Upper lobe of left lung (tissue), 6 donors: ENCODE results near the gene NR2F6. TPM values are rescaled to one million over a fixed set of nuclear protein-coding genes. Genes with fewer than 3 reads are reported as not detected.

ENCODE experiments used
- ATAC-seq, 2 donors: fragments of 200-7000 bp; cut with Tn5 transposase; one replicate each; pipeline ENCODE4 v1.9.1; 2022; ENCODE audit warnings: mild to moderate bottlenecking in 2 of 2, moderate library complexity in 2 of 2; ENCODE audit not compliant: low FRiP score in 2 of 2
- DNase-seq, 2 donors: peaks; one replicate each; pipeline ENCODE4 v3.0.0-alpha.2; 2019 to 2020
- H3K27ac ChIP-seq, 4 donors: fragments of 200-600 bp; sonication (generic); one replicate each; pipeline ENCODE4 v1.5.1; 2016 to 2019
- H3K27me3 ChIP-seq, 4 donors: fragments of 200-600 bp; sonication (generic); one replicate each; pipeline ENCODE4 v1.5.1; 2017 to 2019
- H3K36me3 ChIP-seq, 4 donors: fragments of 200-600 bp; sonication (generic); one replicate each; pipeline ENCODE4 v1.5.1; 2016 to 2019
- H3K4me1 ChIP-seq, 4 donors: fragments of 200-600 bp; sonication (generic); one replicate each; pipeline ENCODE4 v1.5.1; 2018 to 2019
- H3K4me3 ChIP-seq, 4 donors: fragments of 200-600 bp; sonication (generic); one replicate each; pipeline ENCODE4 v1.5.1; 2017 to 2019; ENCODE audit warnings: mild to moderate bottlenecking in 2 of 4, moderate library complexity in 1 of 4
- H3K9me3 ChIP-seq, 4 donors: fragments of 200-600 bp; sonication (generic); one replicate each; pipeline ENCODE4 v1.5.1; 2018 to 2019
- EP300 ChIP-seq, 4 donors: sonication (generic); formaldehyde crosslinking; IDR thresholded peaks; one replicate each; pipeline ENCODE4 v1.5.1; 2017; ENCODE audit warnings: antibody characterized with exemption in 4 of 4, control low read depth in 2 of 4
- POLR2A ChIP-seq, 4 donors: fragments of 450-650 bp; IDR thresholded peaks; one replicate each; pipeline ENCODE4 v1.5.1; 2016 to 2017; ENCODE audit warnings: antibody characterized with exemption in 4 of 4, mild to moderate bottlenecking in 2 of 4
- POLR2AphosphoS5 ChIP-seq, 2 donors: sonication (generic); formaldehyde crosslinking; IDR thresholded peaks; one replicate each; pipeline ENCODE4 v1.5.1; 2017; ENCODE audit warnings: antibody characterized with exemption in 2 of 2
- WGBS, 2 donors: methylation state at CpG; one replicate each; pipeline ENCODE4 v1.1.5; 2017 to 2018; 5-methylcytosine and 5-hydroxymethylcytosine counted together
- total RNA-seq, 6 donors: library from RNA; depleted of rRNA in 4 of 6; stranded (reverse); fragments of >200 nt in 4 of 6; gene quantifications; one replicate each; pipeline versions ENCODE4 v1.1.0 to v1.2.1, GENCODE V29; 2016 to 2021
- TF ChIP-seq, protein P1 (sequence below), 6 experiments: fragments of 450-650 bp in 4 of 6; fragments of 200-600 bp in 2 of 6; sonication (generic) in 2 of 6; IDR thresholded peaks; one replicate each; pipeline ENCODE4 v1.5.1; 2016 to 2019; ENCODE audit warnings: antibody characterized with exemption in 6 of 6
- donor health status: DM: no; HTN: no; CAD: no; lungs with moderate emphysema.
- donor health status: DM: no; HTN: yes; CAD: no; lungs with severe emphysema.

NR2F6 gene
- total RNA-seq, 6 donors from 2014 or later, result 55.5 to 86.8 (median 63.1) TPM

- Histone ChIP-seq H3K4me3 (no peak overlapping the region), H3K9me3 (no peaks in the 10 kb centered on the region), H3K4me1 (peaks cover 28 to 79% (median 51%) of the 10 kb centered on the region in 4 donors), H3K27me3 (no peaks in the 10 kb centered on the region), H3K36me3 (peaks cover 0 to 17% (median 6%) of the 10 kb centered on the region in 4 donors), H3K27ac (peak overlapping the region; percentile 53 to 90 (median 69))
- no peak for ATAC-seq
- DNase-seq, result no peak
- TF ChIP-seq EP300 (IDR thresholded peaks at IDR 0.05) (no peak), POLR2AphosphoS5 (IDR thresholded peaks at IDR 0.05) (no peak), POLR2A (IDR thresholded peaks at IDR 0.05) (no peak)
- TF ChIP-seq, protein P1, sequence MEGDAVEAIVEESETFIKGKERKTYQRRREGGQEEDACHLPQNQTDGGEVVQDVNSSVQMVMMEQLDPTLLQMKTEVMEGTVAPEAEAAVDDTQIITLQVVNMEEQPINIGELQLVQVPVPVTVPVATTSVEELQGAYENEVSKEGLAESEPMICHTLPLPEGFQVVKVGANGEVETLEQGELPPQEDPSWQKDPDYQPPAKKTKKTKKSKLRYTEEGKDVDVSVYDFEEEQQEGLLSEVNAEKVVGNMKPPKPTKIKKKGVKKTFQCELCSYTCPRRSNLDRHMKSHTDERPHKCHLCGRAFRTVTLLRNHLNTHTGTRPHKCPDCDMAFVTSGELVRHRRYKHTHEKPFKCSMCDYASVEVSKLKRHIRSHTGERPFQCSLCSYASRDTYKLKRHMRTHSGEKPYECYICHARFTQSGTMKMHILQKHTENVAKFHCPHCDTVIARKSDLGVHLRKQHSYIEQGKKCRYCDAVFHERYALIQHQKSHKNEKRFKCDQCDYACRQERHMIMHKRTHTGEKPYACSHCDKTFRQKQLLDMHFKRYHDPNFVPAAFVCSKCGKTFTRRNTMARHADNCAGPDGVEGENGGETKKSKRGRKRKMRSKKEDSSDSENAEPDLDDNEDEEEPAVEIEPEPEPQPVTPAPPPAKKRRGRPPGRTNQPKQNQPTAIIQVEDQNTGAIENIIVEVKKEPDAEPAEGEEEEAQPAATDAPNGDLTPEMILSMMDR (IDR thresholded peaks at IDR 0.05), result no peak
- WGBS, 2 donors, result 64 to 68% methylated on average over 24 of the region's 24 CpGs
Observed at GRCh38 chr19:17240062-17240752, 5.5 kb downstream of the NR2F6 start.

GRCh38 chr19:17237747-17238706 lies 7.7 kb downstream of the NR2F6 start:
- ATAC-seq (no peak), DNase-seq (no peak)
- Histone ChIP-seq H3K4me3 (no peak overlapping the region), H3K27me3 (no peaks in the 10 kb centered on the region), H3K4me1 (peaks cover 37 to 72% (median 49%) of the 10 kb centered on the region in 4 donors), H3K27ac (no peak overlapping the region), H3K9me3 (no peaks in the 10 kb centered on the region), H3K36me3 (peaks cover 0 to 25% (median 12%) of the 10 kb centered on the region in 4 donors)
- TF ChIP-seq EP300 (IDR thresholded peaks at IDR 0.05), result no peak
- no peak for TF ChIP-seq POLR2AphosphoS5 (IDR thresholded peaks at IDR 0.05)
- TF ChIP-seq, protein P1 (IDR thresholded peaks at IDR 0.05), result no peak
- no peak for TF ChIP-seq POLR2A (IDR thresholded peaks at IDR 0.05)
- WGBS, 2 donors, result 94 to 95% methylated on average over 13 of the region's 13 CpGs

DNA sequence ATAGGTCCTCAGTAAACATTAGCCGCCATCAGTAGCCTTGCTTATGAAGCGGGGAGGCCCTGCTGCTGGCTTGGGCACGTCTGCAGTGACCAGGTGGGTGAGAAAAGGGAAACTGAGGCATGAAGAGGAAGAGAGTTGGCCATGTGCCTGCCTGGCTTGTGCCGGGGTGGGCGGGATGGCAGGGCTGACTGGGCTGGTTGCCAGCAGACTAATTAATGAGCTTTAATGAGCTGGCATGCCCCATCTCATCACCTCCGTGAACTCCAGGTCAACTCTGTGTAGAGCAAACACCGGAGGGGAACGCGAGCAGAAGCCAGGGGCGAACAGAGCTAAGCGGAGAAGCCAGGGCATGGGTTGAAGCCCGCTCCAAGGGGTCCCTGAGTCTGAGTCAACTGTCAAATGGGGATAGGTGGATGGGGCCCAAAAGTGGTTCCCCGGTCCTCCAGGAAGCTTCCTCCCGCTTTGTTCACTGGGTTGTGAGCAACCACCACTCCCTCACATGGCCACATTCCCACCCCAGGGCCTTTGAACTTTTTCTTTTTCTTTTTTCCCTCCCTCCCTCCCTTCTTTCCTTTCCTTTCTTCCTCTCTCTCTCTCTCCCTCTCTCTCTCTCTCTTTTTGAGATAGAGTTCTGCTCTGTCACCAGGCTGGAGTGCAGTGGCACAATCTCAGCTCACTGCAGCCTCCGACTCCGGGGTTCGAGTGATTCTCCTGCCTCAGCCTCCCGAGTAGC lies 8.7 kb downstream of the NR2F6 start:
- Histone ChIP-seq H3K27ac (peak overlapping the region in 3 of 4 donors; percentile 45 to 83 (median 83)), H3K9me3 (no peaks in the 10 kb centered on the region), H3K4me3 (peak overlapping the region in 1 of 4 donors; percentile 63), H3K27me3 (no peaks in the 10 kb centered on the region), H3K36me3 (peaks cover 0 to 35% (median 21%) of the 10 kb centered on the region in 4 donors), H3K4me1 (peaks cover 27 to 61% (median 39%) of the 10 kb centered on the region in 4 donors)
- TF ChIP-seq POLR2AphosphoS5 (IDR thresholded peaks at IDR 0.05) (no peak), POLR2A (IDR thresholded peaks at IDR 0.05) (no peak)
- TF ChIP-seq, protein P1 (IDR thresholded peaks at IDR 0.05), result no peak
- ATAC-seq (no peak), DNase-seq (no peak)
- WGBS, 2 donors, result 79 to 88% methylated on average over 18 of the region's 18 CpGs

- no peaks in the 10 kb centered on the region for H3K9me3 ChIP-seq
Observed at GRCh38 chr19:17235971-17236777, 9.5 kb downstream of the NR2F6 start.

More at GRCh38 chr19:17235971-17236777, 9.5 kb downstream of the NR2F6 start:
- Histone ChIP-seq H3K27ac (peak overlapping the region; percentile 24 to 83 (median 64)), H3K27me3 (no peaks in the 10 kb centered on the region), H3K4me3 (peak overlapping the region; percentile 19 to 63 (median 56)), H3K4me1 (peaks cover 25 to 55% (median 36%) of the 10 kb centered on the region in 4 donors), H3K36me3 (peaks cover 0 to 41% (median 28%) of the 10 kb centered on the region in 4 donors)
- DNase-seq (no peak), ATAC-seq (no peak)
- TF ChIP-seq POLR2AphosphoS5 (IDR thresholded peaks at IDR 0.05), result no peak
- TF ChIP-seq, protein P1 (IDR thresholded peaks at IDR 0.05), result peak in 1 of 6 experiments; percentile 1
- 16 to 31% methylated on average over 6 to 10 of the region's 27 CpGs for WGBS, 2 donors
